K562 (cell line): ENCODE measurements around the gene ARHGAP35. TPM values are rescaled to one million over a fixed set of nuclear protein-coding genes. Genes with fewer than 3 reads are reported as not detected.

Source experiments
- ATAC-seq: fragments of 200-7000 bp; cut with Tn5 transposase; 3 replicates; pipeline ENCODE4 v1.9.1; 2020; ENCODE audit warnings: moderate library complexity
- BruUV-seq: library from RNA; stranded (reverse); fragments of 400-500 nt; replicated peaks from 2 replicates; lab custom pipeline; 2021; lab: Mats Ljungman, UMichigan
- CTCF ChIA-PET: fragments of 300-600 bp; formaldehyde crosslinking; extraction: SDS; loops from one replicate; lab custom pipeline; 2021; ENCODE audit warnings: low intra/inter-chr PET ratio; lab: Yijun Ruan, JAX
- POLR2A ChIA-PET: fragments of 300-600, 350-650 bp; sonication (Branson Sonifier 250); formaldehyde crosslinking; extraction: SDS; loops from one replicate; lab custom pipeline; 2021; ENCODE audit warnings: antibody characterized with exemption, inconsistent platforms; lab: Yijun Ruan, JAX
- DNase-seq, 4 experiments: peaks; one replicate each; pipeline versions ENCODE4 v3.0.0 to v3.0.0-alpha.2; 2011 to 2018; ENCODE audit warnings: low spot score in 3 of 4, mixed read lengths in 3 of 4; ENCODE audit errors: extremely low read depth in 1 of 4
- FAIRE-seq: peaks from 2 replicates; lab custom pipeline; 2011; peaks lifted over from hg19 to GRCh38; lab: Jason Lieb, UNC
- H2AFZ ChIP-seq: 2 replicates; pipeline ENCODE4 v1.6.0; 2011; ENCODE audit warnings: low read depth, low read length, control low read depth, inconsistent platforms
- H3K27ac ChIP-seq: fragments of 200-600 bp; 3 replicates; pipeline ENCODE4 v1.8.0; 2011; ENCODE audit warnings: low read depth, mild to moderate bottlenecking, control low read depth, inconsistent platforms, low read length, moderate library complexity, mixed read lengths; ENCODE audit errors: extremely low read depth
- H3K27me3 ChIP-seq, 2 experiments: fragments of 300-600 bp in 1 of 2; 2 replicates in 1 of 2; 3 replicates in 1 of 2; pipeline versions ENCODE4 v1.6.0 to v1.8.0; 2011; ENCODE audit warnings: inconsistent platforms in 2 of 2, low read length in 2 of 2, mild to moderate bottlenecking in 1 of 2, mixed read lengths in 1 of 2, moderate library complexity in 1 of 2; ENCODE audit not compliant: control insufficient read depth in 2 of 2, insufficient read depth in 2 of 2
- H3K36me3 ChIP-seq: fragments of 300-600 bp; 3 replicates; pipeline ENCODE4 v1.8.0; 2011; ENCODE audit warnings: mild to moderate bottlenecking, low read length, inconsistent platforms; ENCODE audit not compliant: control insufficient read depth, insufficient read depth
- H3K4me1 ChIP-seq, 2 experiments: fragments of 200-600 bp in 1 of 2; replicated peaks in 1 of 2; 2 replicates in 1 of 2; 3 replicates in 1 of 2; pipeline versions ENCODE4 v1.5.1 to v1.8.0; 2011; ENCODE audit warnings: inconsistent platforms in 2 of 2, low read length in 2 of 2, mild to moderate bottlenecking in 1 of 2, mixed read lengths in 1 of 2, moderate library complexity in 1 of 2; ENCODE audit not compliant: control insufficient read depth in 2 of 2, insufficient read depth in 2 of 2
- H3K4me2 ChIP-seq: 2 replicates; pipeline ENCODE4 v1.6.1; 2011; ENCODE audit warnings: low read length, control low read depth, inconsistent platforms, mixed read lengths; ENCODE audit not compliant: insufficient read depth
- H3K4me3 ChIP-seq: fragments of 200-600 bp; sonication (generic), shearing (Covaris generic); 2 replicates; pipeline ENCODE4 v1.5.1; 2016; ENCODE audit warnings: control low read depth, inconsistent platforms
- H3K79me2 ChIP-seq: fragments of 200-600 bp; 3 replicates; pipeline ENCODE4 v1.8.0; 2011; ENCODE audit warnings: low read length, inconsistent platforms; ENCODE audit not compliant: control insufficient read depth, insufficient read depth
- H3K9ac ChIP-seq, 2 experiments: 2 replicates each; pipeline versions ENCODE4 v1.6.0 to v1.6.1; 2011; ENCODE audit warnings: low read depth in 2 of 2, low read length in 2 of 2, control low read depth in 1 of 2, inconsistent platforms in 1 of 2, mild to moderate bottlenecking in 1 of 2, mixed read lengths in 1 of 2; ENCODE audit not compliant: insufficient read depth in 1 of 2
- H3K9me1 ChIP-seq: one replicate; pipeline ENCODE4 v1.6.0; 2011; ENCODE audit warnings: inconsistent platforms, mild to moderate bottlenecking, low read length, moderate library complexity; ENCODE audit not compliant: control insufficient read depth, insufficient read depth
- H3K9me3 ChIP-seq: replicated peaks from 2 replicates; pipeline ENCODE4 v1.5.1; 2011; ENCODE audit warnings: low read depth, low read length, inconsistent platforms; ENCODE audit not compliant: control insufficient read depth, insufficient read depth
- H4K20me1 ChIP-seq: replicated peaks from 2 replicates; pipeline ENCODE4 v1.6.1; 2011; ENCODE audit warnings: low read length, inconsistent platforms, mixed read lengths; ENCODE audit not compliant: control insufficient read depth, insufficient read depth
- ATF3 ChIP-seq, 2 experiments: fragments of 450-650 bp in 1 of 2; sonication (generic) in 1 of 2; formaldehyde crosslinking in 1 of 2; IDR thresholded peaks in 1 of 2; conservative IDR thresholded peaks in 1 of 2; 2 replicates each; pipeline versions ENCODE4 v1.6.1 to v1.8.1; 2016 to 2023; ENCODE audit warnings: mild to moderate bottlenecking in 2 of 2, moderate library complexity in 2 of 2, inconsistent platforms in 1 of 2, missing genetic modification reagents in 1 of 2
- KDM1A ChIP-seq, 2 experiments: fragments of 450-650 bp; IDR thresholded peaks; 2 replicates each; pipeline ENCODE4 v1.6.1; 2016; ENCODE audit warnings: mild to moderate bottlenecking in 2 of 2
- RBBP5 ChIP-seq: fragments of 200-600 bp; sonication (generic); IDR thresholded peaks from 2 replicates; pipeline ENCODE4 v1.6.1; 2012; ENCODE audit warnings: borderline replicate concordance, mild to moderate bottlenecking, low read length, control low read depth, inconsistent platforms; ENCODE audit not compliant: insufficient read depth, poor library complexity, severe bottlenecking
- SMARCA5 ChIP-seq: fragments of 450-650 bp; IDR thresholded peaks from 2 replicates; pipeline ENCODE4 v1.6.1; 2016
- WGBS: fragments of 100-300 bp; shearing (Covaris generic); methylation state at CpG from one replicate; pipeline ENCODE4 v1.1.6; 2016; ENCODE audit warnings: low coverage, mixed read lengths; ENCODE audit not compliant: insufficient coverage; ENCODE audit errors: missing lambda C conversion rate; 5-methylcytosine and 5-hydroxymethylcytosine counted together
- in situ Hi-C: fragments of 300-500 bp; cut with MboI; formaldehyde crosslinking; loops from 4 replicates; pipeline ENCODE4 v1.15.0; 2018; ENCODE audit warnings: inconsistent platforms, mixed read lengths
- intact Hi-C: fragments of 100-400 bp; cut with micrococcal nuclease; formaldehyde crosslinking; loops from 2 replicates; pipeline ENCODE4 v1.14.2; 2022
- polyA plus RNA-seq, 8 experiments: library from polyadenylated mRNA; depleted of rRNA in 4 of 8; stranded (reverse) in 5 of 8; unstranded in 3 of 8; fragments of >200 nt; fragmentation: Nextera tagmentation in 2 of 8; fragmentation: Illumina TruSeq in 1 of 8; extraction: Ambion mirVana in 2 of 8; extraction: Trizol in 1 of 8; gene quantifications; 2 replicates each; pipeline versions ENCODE4 v1.2.1 to v1.2.3, GENCODE V29; 2011 to 2014; ENCODE audit warnings: inconsistent platforms in 1 of 8, missing spikeins in 1 of 8
- total RNA-seq, 7 experiments: library from RNA; depleted of rRNA in 6 of 7; stranded (reverse); fragments of >200 nt in 6 of 7; fragmentation: Illumina TruSeq in 2 of 7; extraction: Trizol in 2 of 7; gene quantifications; 2 replicates each; pipeline versions ENCODE4 v1.2.1 to v1.2.3, GENCODE V29; 2011 to 2021; ENCODE audit warnings: low replicate concordance in 1 of 7

ARHGAP35 gene
- total and polyA plus RNA-seq, 9 of the 15 experiments (the other 6 are each of a cell fraction or from before 2014, with no cell fraction given): 0.27 to 26.4 (median 10.2) TPM

GRCh38 chr19:46813839-46814358 lies 46.9 kb upstream of the ARHGAP35 start:
- H3K4me3 ChIP-seq: no peak overlapping the region
- no peaks in the 10 kb centered on the region for H3K27me3 ChIP-seq
- intact Hi-C loops: no loop called here
- no peaks in the 10 kb centered on the region for H3K9me3 ChIP-seq
- CTCF ChIA-PET: no interaction called here
- POLR2A ChIA-PET: interaction anchor here (1.1 to 1.3 kb wide), 2 partner anchors 18 to 29 kb away, joined by 3 read pairs; no protein-coding TSS in a partner anchor
- no peaks in the 10 kb centered on the region for H3K36me3 ChIP-seq
- no peak overlapping the region for H2AFZ ChIP-seq
- H3K9ac ChIP-seq: peak overlapping the region in 1 of 2 experiments; percentile 72; a peak in 1 of 4 replicates
- DNase-seq: no peak
- H3K4me2 ChIP-seq: no peak overlapping the region
- no peak for ATAC-seq
- no peak for FAIRE-seq
- 79% methylated on average over 7 of the region's 7 CpGs for WGBS
- no peak overlapping the region for H3K27ac ChIP-seq
- H3K4me1 ChIP-seq: peaks cover 8 to 30% of the 10 kb centered on the region in 2 experiments; a peak in 4 of 5 replicates
- no TSS peak for BruUV-seq
- H3K9me1 ChIP-seq: no peaks in the 10 kb centered on the region
- in situ Hi-C loops: no loop called here
- H3K79me2 ChIP-seq: no peaks in the 10 kb centered on the region
- no peaks in the 10 kb centered on the region for H4K20me1 ChIP-seq
- TF ChIP-seq SMARCA5 (no peak), RBBP5 (no peak), ATF3 (IDR thresholded peaks at IDR 0.05) (no peak), ATF3 (CRISPR knock-in tag; conservative IDR thresholded peaks at IDR 0.05) (no peak), KDM1A (IDR thresholded peaks at IDR 0.05) (peak in 1 of 2 experiments; percentile 40; a peak in 1 of 4 replicates)
